Small intestine (tissue), 7 donors: Measurements from ENCODE around the gene MTIF3. TPM values are rescaled to one million over a fixed set of nuclear protein-coding genes. Genes with fewer than 3 reads are reported as not detected.

Source experiments
- DNase-seq, 2 donors: peaks; one replicate each; pipeline versions ENCODE4 v3.0.0 to v3.0.0-alpha.2; 2013
- FAIRE-seq: peaks from 2 replicates; lab custom pipeline; 2012; peaks lifted over from hg19 to GRCh38; lab: Jason Lieb, UNC
- H3K27ac ChIP-seq, 3 donors: one replicate each; pipeline ENCODE4 v1.5.1; 2013; ENCODE audit warnings: low read length in 2 of 3, mild to moderate bottlenecking in 2 of 3, control low read depth in 1 of 3, inconsistent platforms in 1 of 3, low read depth in 1 of 3, moderate library complexity in 1 of 3
- H3K27me3 ChIP-seq, 3 donors: one replicate each; pipeline ENCODE4 v1.6.1; 2013; ENCODE audit warnings: low read length in 3 of 3, inconsistent platforms in 1 of 3; ENCODE audit not compliant: control insufficient read depth in 3 of 3, insufficient read depth in 3 of 3
- H3K36me3 ChIP-seq, 3 donors: one replicate each; pipeline ENCODE4 v1.6.1; 2013; ENCODE audit warnings: low read length in 3 of 3, inconsistent platforms in 1 of 3, low read depth in 1 of 3, mild to moderate bottlenecking in 1 of 3, moderate library complexity in 1 of 3; ENCODE audit not compliant: control insufficient read depth in 3 of 3, insufficient read depth in 2 of 3
- H3K4me1 ChIP-seq, 3 donors: one replicate each; pipeline ENCODE4 v1.6.1; 2013; ENCODE audit warnings: low read length in 2 of 3, inconsistent platforms in 1 of 3, low read depth in 1 of 3, mild to moderate bottlenecking in 1 of 3, moderate library complexity in 1 of 3; ENCODE audit not compliant: control insufficient read depth in 3 of 3, insufficient read depth in 2 of 3
- H3K4me3 ChIP-seq, 3 donors: one replicate each; pipeline ENCODE4 v1.5.1; 2013; ENCODE audit warnings: low read length in 3 of 3, control low read depth in 1 of 3, inconsistent platforms in 1 of 3, low read depth in 1 of 3, mild to moderate bottlenecking in 1 of 3, moderate library complexity in 1 of 3
- H3K9me3 ChIP-seq, 2 donors: one replicate each; pipeline ENCODE4 v1.6.1; 2013; ENCODE audit warnings: low read depth in 1 of 2, low read length in 1 of 2; ENCODE audit not compliant: control insufficient read depth in 2 of 2, insufficient read depth in 1 of 2
- WGBS, 3 donors: extraction: QIAGEN DNeasy Blood & Tissue Kit; methylation state at CpG; one replicate each; pipeline ENCODE4 v1.1.7; 2013; 5-methylcytosine and 5-hydroxymethylcytosine counted together
- polyA plus RNA-seq, 4 donors: library from polyadenylated mRNA; stranded (reverse) in 3 of 4; unstranded in 1 of 4; fragments of 200-250 nt in 3 of 4; fragments of 120-200 nt in 1 of 4; gene quantifications; one replicate each; pipeline versions ENCODE4 v1.2.1 to v1.2.3, GENCODE V29; 2013
- donor health status: healthy with polysubstance abuse.
- donor health status: control.
- donor health status: control.
- donor health status: Bipolar disorder and iron deficiency.
- donor health status: healthy.

The MTIF3 gene
- polyA plus RNA-seq, 4 donors = 76.0 to 149 (median 110) TPM

DNA sequence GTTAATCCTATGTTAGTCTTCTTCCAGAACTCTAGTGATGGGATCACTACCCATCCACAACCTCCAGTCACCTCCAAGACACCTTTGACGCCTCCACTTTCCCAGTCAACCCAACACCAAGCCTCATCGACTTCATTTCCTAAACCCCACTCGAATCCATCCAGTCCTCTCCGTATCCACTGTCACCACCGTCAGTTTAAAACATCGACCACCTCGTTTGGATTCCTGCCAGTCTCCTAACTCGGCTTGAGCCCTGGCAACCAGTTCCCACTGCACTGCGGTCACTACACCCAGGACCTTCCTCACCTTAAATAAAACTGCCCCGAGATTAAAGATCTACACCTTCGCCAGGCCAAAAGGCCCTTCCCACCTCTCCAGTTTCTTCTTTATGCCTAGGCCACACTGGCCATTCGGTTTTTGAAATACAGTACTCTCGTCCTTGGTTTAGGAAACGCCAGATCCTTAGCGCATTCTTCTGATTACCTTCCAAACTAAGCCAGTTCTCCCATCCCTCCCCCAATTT, 1.2 kb downstream of the MTIF3 start:
- Histone ChIP-seq H3K27ac (peak overlapping the region; percentile 96 to 100 (median 100)), H3K36me3 (peaks cover 0 to 6% (median 0%) of the 10 kb centered on the region in 3 donors), H3K27me3 (no peaks in the 10 kb centered on the region), H3K9me3 (no peaks in the 10 kb centered on the region), H3K4me1 (peaks cover 4 to 16% (median 11%) of the 10 kb centered on the region in 3 donors), H3K4me3 (peak overlapping the region; percentile 59 to 84 (median 80))
- FAIRE-seq = no peak
- peak in 1 of 2 donors; percentile 11 for DNase-seq
- 27 to 51% (median 40%) methylated on average over 15 of the region's 15 CpGs for WGBS, 3 donors

DNA sequence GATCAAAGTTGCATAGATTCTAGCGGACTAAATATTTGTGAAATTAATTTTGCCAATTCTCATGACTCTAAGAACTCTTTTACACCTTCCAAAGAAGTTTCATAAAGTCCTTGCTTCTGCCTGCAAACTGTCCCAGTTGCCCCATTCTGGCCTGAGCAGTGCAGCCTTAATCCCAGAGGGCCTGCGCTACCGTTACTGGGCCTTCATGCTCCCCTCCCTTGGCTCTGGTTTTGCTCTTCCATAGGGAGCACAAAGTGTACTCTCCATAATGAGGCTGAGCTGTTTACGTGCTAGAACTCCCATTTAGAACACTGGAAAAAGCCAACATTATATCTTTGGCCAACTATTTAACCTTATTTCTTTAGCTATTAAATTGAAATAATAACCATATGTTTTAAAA, 2.1 kb downstream of the MTIF3 start:
- peak overlapping the region in 1 of 3 donors; percentile 100 for H3K27ac ChIP-seq
- 82 to 89% (median 85%) methylated on average over 4 of the region's 4 CpGs for WGBS, 3 donors

DNA sequence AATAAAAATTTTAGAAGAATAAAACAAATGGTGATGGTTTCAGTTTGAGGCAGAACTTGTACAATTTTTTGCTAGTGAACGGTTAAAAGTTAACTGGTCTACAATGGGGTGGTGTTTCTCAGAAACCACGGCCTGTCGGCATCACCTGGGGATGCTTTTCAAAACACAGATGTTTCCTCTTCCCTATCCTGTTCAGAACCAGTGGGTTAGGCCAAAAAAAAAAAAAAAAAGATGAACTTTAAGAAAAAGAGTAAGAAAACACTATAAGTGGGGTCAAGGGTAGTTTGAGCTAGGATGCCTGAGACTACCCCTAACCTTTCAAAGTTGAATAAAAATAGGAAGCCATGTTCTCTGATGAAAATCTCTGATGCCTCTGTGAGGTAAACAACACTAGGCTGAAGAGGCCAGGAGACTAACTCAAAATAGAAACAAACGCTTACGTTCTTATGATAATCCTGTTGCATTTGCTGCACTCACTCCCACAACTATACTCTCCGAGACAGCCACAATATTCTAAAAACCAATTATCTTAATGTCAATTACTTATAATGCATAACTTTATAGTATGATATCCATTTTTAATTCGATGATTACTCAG, 3.3 kb downstream of the MTIF3 start:
- peaks cover 0 to 11% (median 0%) of the 10 kb centered on the region in 3 donors for H3K36me3 ChIP-seq
- no peak for FAIRE-seq
- WGBS, 3 donors = 48 to 83% (median 67%) methylated on average over 7 of the region's 7 CpGs
- H3K4me1 ChIP-seq = peaks cover 6 to 28% (median 16%) of the 10 kb centered on the region in 3 donors
- no peak for DNase-seq
- no peaks in the 10 kb centered on the region for H3K9me3 ChIP-seq
- H3K27ac ChIP-seq = peak overlapping the region in 1 of 3 donors; percentile 46
- H3K4me3 ChIP-seq = no peak overlapping the region
- H3K27me3 ChIP-seq = no peaks in the 10 kb centered on the region

More for the DNA sequence above, 2.1 kb downstream of the MTIF3 start:
- no peak overlapping the region for H3K4me3 ChIP-seq
- no peaks in the 10 kb centered on the region for H3K9me3 ChIP-seq
- H3K36me3 ChIP-seq = peaks cover 0 to 8% (median 0%) of the 10 kb centered on the region in 3 donors
- DNase-seq (no peak), FAIRE-seq (no peak)
- H3K4me1 ChIP-seq = peaks cover 4 to 16% (median 11%) of the 10 kb centered on the region in 3 donors
- no peaks in the 10 kb centered on the region for H3K27me3 ChIP-seq

DNA sequence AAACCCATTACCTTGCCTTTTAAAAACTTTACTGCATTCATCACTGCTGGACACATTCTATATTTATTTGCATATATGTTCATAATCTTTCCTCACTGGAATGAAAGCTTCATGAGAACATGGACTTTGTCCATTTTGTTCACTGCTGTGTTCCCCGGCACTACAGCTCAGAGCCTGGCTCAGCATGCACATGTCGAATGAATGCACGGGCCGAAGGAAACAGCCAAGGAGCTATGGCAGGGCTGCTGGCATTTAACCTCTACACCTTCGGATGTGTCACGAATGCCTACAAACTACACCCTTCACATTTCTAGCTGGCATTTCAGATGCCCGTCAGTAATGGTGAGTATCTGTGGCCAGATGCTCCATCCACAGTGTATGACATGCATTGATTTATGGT, 7.6 kb downstream of the MTIF3 start:
- H3K9me3 ChIP-seq = no peaks in the 10 kb centered on the region
- H3K27ac ChIP-seq = peak overlapping the region; percentile 78 to 88 (median 82)
- no peaks in the 10 kb centered on the region for H3K27me3 ChIP-seq
- H3K4me3 ChIP-seq = no peak overlapping the region
- DNase-seq = peak; percentile 76 to 80
- no peak for FAIRE-seq
- 26 to 68% (median 51%) methylated on average over 7 of the region's 7 CpGs for WGBS, 3 donors
- H3K4me1 ChIP-seq = peaks cover 6 to 26% (median 14%) of the 10 kb centered on the region in 3 donors
- H3K36me3 ChIP-seq = peaks cover 5 to 24% (median 7%) of the 10 kb centered on the region in 3 donors

DNA sequence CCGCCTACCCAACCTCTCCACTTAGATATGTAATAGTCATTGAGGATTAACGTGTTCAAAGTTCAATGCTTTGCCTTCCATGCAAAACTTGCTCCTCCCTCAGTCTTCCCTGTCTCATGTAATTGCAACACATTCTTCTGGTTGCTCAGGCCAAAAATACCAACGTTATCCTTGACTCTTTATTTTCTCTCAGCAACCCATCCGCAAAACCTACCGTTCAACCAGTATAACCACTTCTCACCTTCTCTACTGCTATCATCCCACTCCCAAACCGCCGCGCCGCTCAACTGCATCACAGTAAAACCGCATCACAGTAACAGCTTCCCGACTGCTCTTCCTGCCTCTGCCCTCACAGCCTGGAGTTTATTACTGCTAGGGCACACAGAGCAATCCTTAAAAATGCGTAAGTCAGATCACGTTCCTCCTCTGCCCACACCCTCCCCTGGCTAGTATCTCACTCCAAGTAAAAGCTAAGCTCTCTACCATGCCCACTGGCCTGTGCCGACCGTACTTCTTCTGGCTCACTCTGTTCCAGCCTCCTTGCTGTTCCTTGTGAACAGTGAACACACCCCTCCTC, 8.2 kb downstream of the MTIF3 start:
- H3K27ac ChIP-seq = peak overlapping the region; percentile 78 to 88 (median 82)
- FAIRE-seq = no peak
- peaks cover 5 to 24% (median 7%) of the 10 kb centered on the region in 3 donors for H3K36me3 ChIP-seq
- peaks cover 6 to 26% (median 13%) of the 10 kb centered on the region in 3 donors for H3K4me1 ChIP-seq
- WGBS, 3 donors = 9 to 57% (median 29%) methylated on average over 15 of the region's 15 CpGs
- H3K9me3 ChIP-seq = no peaks in the 10 kb centered on the region
- peak overlapping the region in 1 of 3 donors; percentile 3 for H3K4me3 ChIP-seq
- no peaks in the 10 kb centered on the region for H3K27me3 ChIP-seq
- DNase-seq = peak; percentile 83 to 90

DNA sequence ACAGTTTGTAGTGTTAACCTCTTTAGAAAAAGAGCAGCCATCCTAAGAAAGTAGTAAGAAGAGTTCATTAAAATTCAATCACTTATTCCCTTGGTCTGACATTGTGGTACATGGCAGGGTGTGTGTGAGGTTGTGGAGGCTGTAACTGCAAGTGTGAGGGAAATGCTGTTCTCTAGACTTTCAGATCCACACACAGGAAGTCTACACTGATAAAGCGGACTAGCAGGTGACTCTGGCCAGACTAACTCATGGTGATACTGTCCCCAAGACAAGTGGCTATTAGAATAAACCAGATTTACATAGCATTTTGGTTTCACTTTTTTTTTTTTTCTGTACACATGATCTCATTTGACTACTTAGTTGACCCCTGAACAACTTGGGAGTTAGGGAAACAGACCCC, 10.0 kb downstream of the MTIF3 start:
- H3K36me3 ChIP-seq = peaks cover 9 to 23% (median 9%) of the 10 kb centered on the region in 3 donors
- FAIRE-seq = no peak
- peaks cover 6 to 26% (median 10%) of the 10 kb centered on the region in 3 donors for H3K4me1 ChIP-seq
- H3K27me3 ChIP-seq = no peaks in the 10 kb centered on the region
- no peak overlapping the region for H3K4me3 ChIP-seq
- no peaks in the 10 kb centered on the region for H3K9me3 ChIP-seq
- H3K27ac ChIP-seq = peak overlapping the region in 2 of 3 donors; percentile 48 to 82
- peak in 1 of 2 donors; percentile 45 for DNase-seq
- 67 to 71% (median 68%) methylated on average over 1 of the region's 1 CpG for WGBS, 3 donors

DNA sequence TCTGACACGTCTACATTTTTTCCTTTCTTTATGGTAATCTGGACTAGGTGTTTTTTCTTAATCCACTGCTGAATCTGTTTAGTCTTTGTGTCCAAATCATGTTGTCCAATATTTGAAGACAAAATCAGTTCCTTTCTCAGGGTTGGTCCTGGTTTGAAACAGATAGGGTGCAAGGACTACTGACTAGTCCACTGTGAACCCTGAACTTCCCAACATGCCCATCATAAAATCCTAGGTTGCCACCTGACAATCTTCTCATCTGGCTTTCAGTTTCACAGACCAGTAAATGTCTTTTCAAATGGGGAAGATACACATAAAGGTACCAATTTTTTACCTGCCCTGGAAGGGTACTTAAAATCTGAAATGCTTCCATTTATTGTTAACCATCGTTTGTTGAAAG, 13.2 kb downstream of the MTIF3 start:
- WGBS, 3 donors = 66 to 87% (median 74%) methylated on average over 2 of the region's 2 CpGs
- Histone ChIP-seq H3K27ac (no peak overlapping the region), H3K4me1 (peaks cover 4 to 14% (median 5%) of the 10 kb centered on the region in 3 donors), H3K4me3 (no peak overlapping the region), H3K36me3 (peaks cover 18 to 28% (median 26%) of the 10 kb centered on the region in 3 donors), H3K27me3 (no peaks in the 10 kb centered on the region), H3K9me3 (no peaks in the 10 kb centered on the region)
- DNase-seq = peak; percentile 14 to 60
- FAIRE-seq = no peak

DNA sequence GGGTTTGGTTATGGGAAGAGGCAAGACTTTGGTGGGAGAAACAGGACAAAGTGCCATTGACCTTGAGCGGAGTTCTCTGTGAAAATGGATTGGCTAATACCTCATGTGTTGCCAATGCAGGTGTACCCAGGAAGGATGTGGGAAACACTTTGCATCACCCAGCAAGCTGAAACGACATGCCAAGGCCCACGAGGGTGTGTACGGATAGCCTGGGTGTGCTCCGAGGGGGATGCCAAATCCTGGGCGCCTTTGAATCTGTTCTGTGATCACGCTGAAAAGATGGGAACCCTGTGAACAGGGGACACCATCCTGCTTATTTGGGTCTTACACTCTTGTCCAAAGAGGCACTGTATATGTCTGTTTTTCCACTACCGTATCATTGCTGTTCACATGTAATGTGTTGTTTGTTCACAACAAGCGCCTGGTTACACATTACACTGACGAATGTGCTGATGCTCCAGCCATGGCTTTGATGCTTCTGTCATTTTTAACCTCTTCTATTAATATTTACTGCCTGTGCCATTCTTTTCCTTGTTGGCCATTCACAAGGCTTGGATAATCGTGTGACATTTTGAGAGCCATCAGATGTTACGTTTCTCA, 17.7 kb downstream of the MTIF3 start:
- H3K4me3 ChIP-seq = no peak overlapping the region
- H3K9me3 ChIP-seq = no peaks in the 10 kb centered on the region
- no peak for FAIRE-seq
- H3K4me1 ChIP-seq = peaks cover 0 to 2% (median 0%) of the 10 kb centered on the region in 3 donors
- no peaks in the 10 kb centered on the region for H3K27me3 ChIP-seq
- 84 to 86% (median 84%) methylated on average over 12 of the region's 12 CpGs for WGBS, 3 donors
- no peak overlapping the region for H3K27ac ChIP-seq
- no peak for DNase-seq
- peaks cover 13 to 31% (median 22%) of the 10 kb centered on the region in 3 donors for H3K36me3 ChIP-seq
